ENCODE data around the gene DEFB131B.

Gene DEFB131B

GRCh38 chr11:71933141-71933933 lies 55.1 kb downstream of the DEFB131B start:
- no peak for DNase-seq (ENCODE audit: low read depth in 1 of 2, low spot score in 1 of 2)
- no peaks in the 10 kb centered on the region for H3K27me3 ChIP-seq (ENCODE audit: insufficient read depth, poor library complexity, severe bottlenecking)
- H3K27ac ChIP-seq (replicated peaks) = no peak overlapping the region
- H3K4me3 ChIP-seq (replicated peaks; ENCODE audit: insufficient read depth, low read length) = no peak overlapping the region
- TF ChIP-seq SPI1 (IDR thresholded peaks at IDR 0.05; ENCODE audit: borderline replicate concordance, low read depth) (no peak), POLR2AphosphoS5 (IDR thresholded peaks at IDR 0.05; ENCODE audit: low read depth) (no peak)
- TF ChIP-seq, protein P1, sequence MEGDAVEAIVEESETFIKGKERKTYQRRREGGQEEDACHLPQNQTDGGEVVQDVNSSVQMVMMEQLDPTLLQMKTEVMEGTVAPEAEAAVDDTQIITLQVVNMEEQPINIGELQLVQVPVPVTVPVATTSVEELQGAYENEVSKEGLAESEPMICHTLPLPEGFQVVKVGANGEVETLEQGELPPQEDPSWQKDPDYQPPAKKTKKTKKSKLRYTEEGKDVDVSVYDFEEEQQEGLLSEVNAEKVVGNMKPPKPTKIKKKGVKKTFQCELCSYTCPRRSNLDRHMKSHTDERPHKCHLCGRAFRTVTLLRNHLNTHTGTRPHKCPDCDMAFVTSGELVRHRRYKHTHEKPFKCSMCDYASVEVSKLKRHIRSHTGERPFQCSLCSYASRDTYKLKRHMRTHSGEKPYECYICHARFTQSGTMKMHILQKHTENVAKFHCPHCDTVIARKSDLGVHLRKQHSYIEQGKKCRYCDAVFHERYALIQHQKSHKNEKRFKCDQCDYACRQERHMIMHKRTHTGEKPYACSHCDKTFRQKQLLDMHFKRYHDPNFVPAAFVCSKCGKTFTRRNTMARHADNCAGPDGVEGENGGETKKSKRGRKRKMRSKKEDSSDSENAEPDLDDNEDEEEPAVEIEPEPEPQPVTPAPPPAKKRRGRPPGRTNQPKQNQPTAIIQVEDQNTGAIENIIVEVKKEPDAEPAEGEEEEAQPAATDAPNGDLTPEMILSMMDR (IDR thresholded peaks at IDR 0.05; ENCODE audit: insufficient read depth, low read length) = no peak
- TF ChIP-seq, protein P2, sequence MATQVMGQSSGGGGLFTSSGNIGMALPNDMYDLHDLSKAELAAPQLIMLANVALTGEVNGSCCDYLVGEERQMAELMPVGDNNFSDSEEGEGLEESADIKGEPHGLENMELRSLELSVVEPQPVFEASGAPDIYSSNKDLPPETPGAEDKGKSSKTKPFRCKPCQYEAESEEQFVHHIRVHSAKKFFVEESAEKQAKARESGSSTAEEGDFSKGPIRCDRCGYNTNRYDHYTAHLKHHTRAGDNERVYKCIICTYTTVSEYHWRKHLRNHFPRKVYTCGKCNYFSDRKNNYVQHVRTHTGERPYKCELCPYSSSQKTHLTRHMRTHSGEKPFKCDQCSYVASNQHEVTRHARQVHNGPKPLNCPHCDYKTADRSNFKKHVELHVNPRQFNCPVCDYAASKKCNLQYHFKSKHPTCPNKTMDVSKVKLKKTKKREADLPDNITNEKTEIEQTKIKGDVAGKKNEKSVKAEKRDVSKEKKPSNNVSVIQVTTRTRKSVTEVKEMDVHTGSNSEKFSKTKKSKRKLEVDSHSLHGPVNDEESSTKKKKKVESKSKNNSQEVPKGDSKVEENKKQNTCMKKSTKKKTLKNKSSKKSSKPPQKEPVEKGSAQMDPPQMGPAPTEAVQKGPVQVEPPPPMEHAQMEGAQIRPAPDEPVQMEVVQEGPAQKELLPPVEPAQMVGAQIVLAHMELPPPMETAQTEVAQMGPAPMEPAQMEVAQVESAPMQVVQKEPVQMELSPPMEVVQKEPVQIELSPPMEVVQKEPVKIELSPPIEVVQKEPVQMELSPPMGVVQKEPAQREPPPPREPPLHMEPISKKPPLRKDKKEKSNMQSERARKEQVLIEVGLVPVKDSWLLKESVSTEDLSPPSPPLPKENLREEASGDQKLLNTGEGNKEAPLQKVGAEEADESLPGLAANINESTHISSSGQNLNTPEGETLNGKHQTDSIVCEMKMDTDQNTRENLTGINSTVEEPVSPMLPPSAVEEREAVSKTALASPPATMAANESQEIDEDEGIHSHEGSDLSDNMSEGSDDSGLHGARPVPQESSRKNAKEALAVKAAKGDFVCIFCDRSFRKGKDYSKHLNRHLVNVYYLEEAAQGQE (IDR thresholded peaks at IDR 0.05; ENCODE audit: insufficient replicate concordance, low read depth) = no peak
